NOMO-1 (cell line): ENCODE results near the gene COL11A2.
"Not testable (repeated sequence)": the region's sequence is repeated elsewhere in the genome, so short reads cannot be mapped to it uniquely, and the experiment has no call there.

Source experiments
- DNase-seq, 2 experiments: peaks; one replicate each; lab custom pipeline; 2025; ENCODE audit not compliant: unreplicated experiment in 2 of 2; lab: John Stamatoyannopoulos, UW

Gene COL11A2

GRCh38 chr6:33160728-33161344 is 31.4 kb downstream of the COL11A2 start:
- DNase-seq = peak; percentile 30 to 75

- no peak for DNase-seq
These were observed 32.2 kb downstream of the COL11A2 start for GRCh38 chr6:33160096-33160495.

GRCh38 chr6:33156964-33157363 is 35.3 kb downstream of the COL11A2 start:
- DNase-seq = no peak

DNA sequence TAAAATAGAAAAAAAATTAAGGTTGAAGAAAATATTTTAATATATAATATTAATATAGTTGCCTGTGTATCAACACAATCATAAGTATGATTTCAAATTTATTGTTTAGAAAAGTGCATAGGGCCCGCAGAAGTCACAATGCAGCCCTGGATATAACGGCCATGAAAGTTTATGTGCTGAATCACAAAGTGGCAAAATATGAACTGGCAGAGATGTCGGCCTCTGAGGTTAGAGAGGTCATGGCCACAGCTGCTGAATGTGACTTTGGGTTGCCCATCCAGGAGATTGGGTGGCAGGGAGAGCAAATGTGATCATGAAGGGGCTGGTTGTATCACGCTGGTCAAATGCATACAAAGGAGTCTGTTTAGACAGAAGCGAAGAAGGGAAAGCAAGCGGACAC is 35.7 kb downstream of the COL11A2 start:
- DNase-seq = no peak

DNA sequence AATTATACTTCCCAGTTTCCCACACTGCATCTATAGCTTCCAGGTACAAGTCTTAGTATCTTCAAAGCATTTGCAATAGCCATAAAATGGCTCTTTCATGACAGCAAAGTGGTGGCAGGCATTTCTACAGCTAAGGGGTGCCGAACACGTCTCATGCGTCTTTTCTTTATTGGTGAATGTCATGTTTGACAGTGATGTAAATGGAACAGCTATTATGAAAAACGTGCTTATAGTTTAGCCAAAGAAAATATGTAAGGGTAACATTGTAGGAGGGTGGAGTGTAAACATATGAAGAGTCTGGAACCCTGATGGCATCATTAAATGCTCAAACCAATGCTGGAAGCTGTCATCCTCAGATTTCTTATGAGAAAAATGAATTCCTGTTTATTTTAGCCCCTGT is 37.9 kb downstream of the COL11A2 start:
- no peak for DNase-seq

DNA sequence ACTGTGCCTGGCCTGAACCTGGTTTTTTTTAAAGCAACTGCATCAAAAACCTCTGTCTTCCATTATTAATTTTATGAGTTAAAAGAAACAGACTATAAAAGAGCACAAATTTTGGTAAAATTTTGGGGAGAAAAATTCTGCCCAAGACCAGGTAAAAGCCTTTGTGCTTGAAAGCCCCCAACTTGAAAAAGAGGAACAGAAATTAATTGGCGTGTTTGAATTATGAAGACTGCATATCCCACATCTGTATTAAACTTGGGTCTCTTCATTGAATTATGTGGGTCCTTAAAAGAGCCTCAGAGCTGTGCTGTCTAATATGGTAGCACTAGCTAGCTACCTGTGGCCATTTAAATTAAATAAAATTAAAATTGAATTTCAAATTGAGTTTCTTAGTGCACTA is 41.2 kb downstream of the COL11A2 start:
- DNase-seq = no peak

DNA sequence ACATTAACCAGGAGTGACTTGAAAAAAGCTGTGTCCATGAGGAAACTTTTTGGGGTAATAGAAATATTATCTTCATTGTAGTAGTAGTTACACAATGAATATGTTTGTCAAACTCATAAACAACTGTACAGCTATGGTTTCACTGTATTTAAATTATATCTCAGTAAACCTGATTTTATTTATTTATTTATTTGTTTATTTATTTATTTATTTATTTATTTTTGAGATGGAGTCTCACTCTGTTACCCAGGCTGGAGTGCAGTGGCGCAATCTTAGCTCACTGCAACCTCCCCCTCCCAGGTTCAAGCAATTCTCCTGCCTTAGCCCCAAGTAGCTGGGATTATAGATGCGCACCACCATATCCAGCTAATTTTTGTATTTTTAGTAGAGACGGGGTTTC is 41.7 kb downstream of the COL11A2 start:
- not testable (repeated sequence) for DNase-seq

- peak in 1 of 2 experiments; percentile 49 for DNase-seq
These were observed 44.2 kb downstream of the COL11A2 start for GRCh38 chr6:33147807-33148666.

DNA sequence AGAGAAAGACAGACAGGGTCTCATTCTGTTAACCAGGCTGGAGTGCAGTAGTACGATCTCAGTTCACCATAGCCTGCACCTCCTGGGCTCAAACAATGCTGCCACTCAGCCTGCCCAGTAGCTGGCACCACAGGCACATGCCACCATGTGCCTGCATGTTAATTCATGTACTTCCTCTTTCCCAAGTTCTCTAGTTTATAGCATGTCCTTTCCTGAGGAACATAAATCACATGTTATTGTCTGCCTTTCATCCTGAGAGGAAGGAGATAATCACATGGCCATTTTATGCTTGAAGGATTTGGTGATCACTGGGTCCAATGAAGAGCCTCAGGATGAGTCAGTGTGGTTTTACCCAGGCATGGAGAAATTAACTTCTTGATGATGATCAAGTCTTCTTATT is 47.9 kb downstream of the COL11A2 start:
- DNase-seq = peak; percentile 51 to 96

GRCh38 chr6:33143113-33143770 is 49.0 kb downstream of the COL11A2 start:
- DNase-seq = no peak

DNA sequence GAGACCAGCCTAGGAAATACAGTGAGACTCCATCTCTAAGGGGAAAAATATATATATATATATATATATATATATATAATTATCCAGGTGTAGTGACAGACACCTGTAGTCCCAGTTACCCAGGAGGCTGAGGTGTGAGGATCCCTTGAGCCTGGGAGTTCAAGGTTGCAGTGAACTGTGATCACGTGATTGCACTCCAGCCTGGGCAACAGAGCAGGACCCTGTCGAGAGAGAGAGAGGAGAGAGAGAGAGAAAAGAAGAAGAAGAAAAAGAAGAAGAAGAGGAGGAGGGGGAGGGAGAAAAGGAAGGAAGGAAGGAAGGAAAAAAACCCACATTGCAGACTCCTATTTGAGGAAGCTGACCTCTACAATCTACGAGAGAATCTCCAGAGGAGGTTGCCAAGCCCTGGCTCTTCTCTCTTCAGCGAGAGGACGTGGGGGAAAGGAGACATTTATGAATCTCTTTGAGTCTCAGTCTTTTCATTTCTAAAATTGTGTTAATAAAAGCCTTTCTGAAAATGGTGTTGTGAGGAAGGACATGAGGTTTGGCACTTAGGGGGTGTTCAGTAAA is 49.7 kb downstream of the COL11A2 start:
- DNase-seq = no peak

DNA sequence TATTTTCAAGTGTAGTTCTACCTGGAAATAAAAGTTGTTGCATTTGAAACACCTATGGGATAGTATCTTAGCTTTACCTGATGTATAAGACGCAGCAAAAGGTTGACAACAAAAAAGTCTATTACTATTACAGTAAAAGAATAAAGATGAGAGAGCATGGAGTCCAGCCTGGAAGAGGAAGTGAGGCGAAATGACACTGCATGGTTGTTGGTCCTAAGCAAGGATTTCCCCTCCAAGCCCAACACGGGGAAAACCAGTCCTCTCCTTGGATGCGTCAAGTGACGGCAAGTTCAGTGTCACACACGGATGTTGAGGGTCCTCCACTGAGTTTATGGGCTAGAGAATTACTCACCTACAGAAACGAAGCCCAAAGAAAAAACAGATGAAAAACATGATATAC is 51.7 kb downstream of the COL11A2 start:
- no peak for DNase-seq

DNA sequence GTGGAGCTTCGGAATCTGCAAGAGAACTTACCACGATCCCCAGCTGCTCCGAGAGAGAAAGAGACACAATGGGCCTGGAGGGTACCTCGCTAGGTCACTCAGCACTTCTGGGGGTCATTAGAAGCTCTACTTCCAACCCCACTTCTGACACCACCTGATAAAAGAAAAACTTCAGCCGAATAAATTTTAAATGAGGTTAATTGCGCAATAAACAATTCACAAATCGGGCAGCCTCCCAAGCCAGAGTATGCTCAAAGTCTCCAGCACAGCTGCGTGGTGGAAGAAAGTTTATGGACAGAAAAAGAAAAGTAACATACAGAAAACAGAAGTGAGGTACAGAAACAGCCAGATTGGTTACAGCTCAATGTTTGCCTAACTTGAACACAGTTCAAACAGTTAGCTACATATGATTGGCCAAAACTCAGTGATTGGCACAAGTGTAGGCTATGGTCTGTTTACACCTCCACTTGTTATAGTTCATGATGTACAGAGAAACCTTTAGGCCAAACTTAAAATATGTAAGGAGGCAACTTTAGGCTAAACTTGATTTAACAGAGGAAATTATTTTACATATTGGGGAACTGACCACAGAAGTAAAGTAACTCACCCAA is 52.6 kb downstream of the COL11A2 start:
- no peak for DNase-seq

- DNase-seq = no peak
These were observed 55.9 kb downstream of the COL11A2 start for GRCh38 chr6:33136310-33136900.

DNA sequence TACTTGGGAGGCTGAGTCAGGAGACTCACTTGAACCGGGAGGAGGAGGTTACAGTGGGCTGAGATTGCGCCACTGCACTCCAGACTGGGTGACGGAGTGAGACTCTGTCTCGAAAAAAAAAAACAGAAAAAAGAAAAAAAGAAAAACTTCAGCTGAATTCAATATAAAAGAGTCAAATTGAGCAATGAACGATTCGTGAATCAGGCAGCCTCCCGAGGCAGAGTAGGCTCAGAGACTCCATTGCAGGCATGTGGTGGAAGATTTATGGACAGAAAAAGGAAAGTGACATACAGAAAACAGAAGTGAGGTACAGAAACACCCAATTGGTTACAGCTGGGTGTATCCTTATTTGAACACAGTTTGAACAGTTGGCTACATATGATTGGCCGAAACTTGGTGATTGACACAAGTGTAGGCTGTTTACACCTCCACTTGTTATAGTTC is 60.2 kb downstream of the COL11A2 start:
- DNase-seq = peak; percentile 40 to 81

GRCh38 chr6:33128318-33128717 is 63.9 kb downstream of the COL11A2 start:
- peak in 1 of 2 experiments; percentile 10 for DNase-seq

DNA sequence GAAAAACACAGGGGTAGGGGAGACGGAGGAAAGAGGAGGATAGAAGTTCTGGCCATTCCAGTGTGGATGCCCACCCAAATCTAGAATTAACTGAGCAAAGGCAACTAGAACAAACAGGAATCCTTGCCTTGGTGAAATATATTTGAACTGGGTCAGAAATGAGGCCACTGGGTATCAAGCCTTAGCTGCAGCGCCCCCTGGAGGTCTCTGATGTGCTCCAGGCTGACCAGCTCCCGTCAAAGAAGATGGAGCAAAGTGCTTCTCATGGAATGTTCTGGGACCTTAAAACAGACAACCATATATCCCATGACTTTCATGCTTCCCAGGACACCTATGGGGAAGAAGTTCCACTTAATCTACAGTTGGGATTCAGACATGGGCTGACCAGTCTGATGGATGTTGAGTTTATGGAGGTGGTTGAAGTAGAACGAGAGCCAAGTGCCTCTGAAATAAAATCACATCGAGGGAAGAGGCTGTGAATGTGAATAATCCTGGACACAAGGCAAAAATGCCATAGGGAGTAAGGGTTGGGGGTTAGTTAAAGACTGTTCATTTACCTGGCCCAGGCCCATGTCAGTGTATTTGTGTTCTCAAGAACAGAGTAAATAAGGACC is 66.1 kb downstream of the COL11A2 start:
- DNase-seq = peak; percentile 23 to 62

DNA sequence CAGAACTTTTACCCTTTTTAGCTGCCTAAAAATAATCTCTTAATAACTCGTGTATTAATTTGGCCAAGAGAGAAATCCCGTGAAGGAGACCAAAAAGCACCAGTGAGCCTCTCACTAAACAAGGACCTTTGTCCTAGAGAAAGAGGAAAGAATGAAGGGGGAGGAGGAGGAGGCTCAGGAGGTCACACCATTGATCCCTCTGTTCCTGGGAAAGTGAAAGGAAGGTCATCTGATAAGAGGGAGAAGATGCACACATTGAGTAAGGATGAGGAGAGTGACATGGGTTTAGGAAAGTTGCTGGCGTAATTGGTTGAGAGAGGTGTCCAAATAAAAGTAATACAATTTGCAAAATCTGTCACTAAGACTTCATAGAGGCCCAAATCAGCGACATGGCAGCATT is 67.3 kb downstream of the COL11A2 start:
- no peak for DNase-seq

GRCh38 chr6:33124525-33124901 is 67.8 kb downstream of the COL11A2 start:
- no peak for DNase-seq
